Daoy (cell line): ENCODE results near the gene RAPGEF1. TPM values are rescaled to one million over a fixed set of nuclear protein-coding genes. Genes with fewer than 3 reads are reported as not detected.
"Not testable (repeated sequence)": the region's sequence is repeated elsewhere in the genome, so short reads cannot be mapped to it uniquely, and the experiment has no call there.

Source experiments
- DNase-seq: peaks from one replicate; pipeline ENCODE4 v3.0.0-alpha.2; 2015; ENCODE audit warnings: low read depth
- total RNA-seq: library from RNA; depleted of rRNA; stranded (reverse); fragments of >200 nt; shearing (Covaris generic); gene quantifications from 2 replicates; pipeline ENCODE4 v1.2.3, GENCODE V29; 2014

Gene RAPGEF1
- total RNA-seq, 1 experiment from 2014 or later: 34.2 TPM

GRCh38 chr9:131670247-131671132 is 69.4 kb downstream of the RAPGEF1 start:
- DNase-seq: no peak

GRCh38 chr9:131669269-131670157 is 70.4 kb downstream of the RAPGEF1 start:
- DNase-seq: no peak

GRCh38 chr9:131668439-131669268 is 71.2 kb downstream of the RAPGEF1 start:
- DNase-seq: peak; percentile 86

GRCh38 chr9:131668057-131668438 is 71.8 kb downstream of the RAPGEF1 start:
- DNase-seq: no peak

- DNase-seq: peak; percentile 81
These were observed 72.3 kb downstream of the RAPGEF1 start for GRCh38 chr9:131667576-131667975.

- DNase-seq: no peak
These were observed 73.1 kb downstream of the RAPGEF1 start for GRCh38 chr9:131666774-131667173.

- no peak for DNase-seq
These were observed 73.8 kb downstream of the RAPGEF1 start for GRCh38 chr9:131666029-131666428.

- DNase-seq: no peak
These were observed 76.6 kb downstream of the RAPGEF1 start for GRCh38 chr9:131663288-131663687.

GRCh38 chr9:131662289-131662621 is 77.6 kb downstream of the RAPGEF1 start:
- DNase-seq: not testable (repeated sequence)

GRCh38 chr9:131661568-131662288 is 78.1 kb downstream of the RAPGEF1 start:
- DNase-seq: peak; percentile 43

- DNase-seq: peak; percentile 48
These were observed 79.1 kb downstream of the RAPGEF1 start for GRCh38 chr9:131660466-131661405.

GRCh38 chr9:131658377-131659129 is 81.3 kb downstream of the RAPGEF1 start:
- peak; percentile 85 for DNase-seq

- no peak for DNase-seq
These were observed 81.9 kb downstream of the RAPGEF1 start for GRCh38 chr9:131657940-131658339.

- peak; percentile 76 for DNase-seq
These were observed 82.4 kb downstream of the RAPGEF1 start for GRCh38 chr9:131657456-131657855.

- DNase-seq: no peak
These were observed 82.9 kb downstream of the RAPGEF1 start for GRCh38 chr9:131657037-131657377.

- DNase-seq: no peak
These were observed 83.4 kb downstream of the RAPGEF1 start for GRCh38 chr9:131656356-131657036.

GRCh38 chr9:131654369-131654768 is 85.5 kb downstream of the RAPGEF1 start:
- not testable (repeated sequence) for DNase-seq

GRCh38 chr9:131651599-131651998 is 88.3 kb downstream of the RAPGEF1 start:
- DNase-seq: no peak

- DNase-seq: no peak
These were observed 88.7 kb downstream of the RAPGEF1 start for GRCh38 chr9:131651160-131651559.
